ENCODE measurements around the gene PHLDB1. TPM values are rescaled to one million over a fixed set of nuclear protein-coding genes. Genes with fewer than 3 reads are reported as not detected.

The PHLDB1 gene
- total RNA-seq, 1 donor from 2014 or later = 35.7 TPM

GRCh38 chr11:118694771-118695170 lies 87.4 kb downstream of the PHLDB1 start:
- Histone ChIP-seq H3K4me3 (no peak overlapping the region), H3K4me2 (no peak overlapping the region), H3K4me1 (no peaks in the 10 kb centered on the region), H4K20me1 (ENCODE audit: low read depth) (no peaks in the 10 kb centered on the region), H3F3A (ENCODE audit: low read depth) (peaks cover 8% of the 10 kb centered on the region), H3K36me3 (no peaks in the 10 kb centered on the region), H3K9me3 (ENCODE audit: low read depth) (no peaks in the 10 kb centered on the region), H3K27ac (no peak overlapping the region), H3K27me3 (no peaks in the 10 kb centered on the region), H3K9ac (no peak overlapping the region), H2AFZ (replicated peaks) (no peak overlapping the region), H3K79me2 (ENCODE audit: low read depth) (no peaks in the 10 kb centered on the region)
- Mint-ChIP-seq H3K4me1 (peaks cover 9% of the 10 kb centered on the region), H3K36me3 (no peaks in the 10 kb centered on the region), H3K27me3 (ENCODE audit: insufficient read depth, low read depth) (peaks cover 4% of the 10 kb centered on the region), H3K27ac (no peak overlapping the region), H3K9me3 (no peaks in the 10 kb centered on the region), H3K4me3 (no peak overlapping the region)
- TF ChIP-seq, protein P1, sequence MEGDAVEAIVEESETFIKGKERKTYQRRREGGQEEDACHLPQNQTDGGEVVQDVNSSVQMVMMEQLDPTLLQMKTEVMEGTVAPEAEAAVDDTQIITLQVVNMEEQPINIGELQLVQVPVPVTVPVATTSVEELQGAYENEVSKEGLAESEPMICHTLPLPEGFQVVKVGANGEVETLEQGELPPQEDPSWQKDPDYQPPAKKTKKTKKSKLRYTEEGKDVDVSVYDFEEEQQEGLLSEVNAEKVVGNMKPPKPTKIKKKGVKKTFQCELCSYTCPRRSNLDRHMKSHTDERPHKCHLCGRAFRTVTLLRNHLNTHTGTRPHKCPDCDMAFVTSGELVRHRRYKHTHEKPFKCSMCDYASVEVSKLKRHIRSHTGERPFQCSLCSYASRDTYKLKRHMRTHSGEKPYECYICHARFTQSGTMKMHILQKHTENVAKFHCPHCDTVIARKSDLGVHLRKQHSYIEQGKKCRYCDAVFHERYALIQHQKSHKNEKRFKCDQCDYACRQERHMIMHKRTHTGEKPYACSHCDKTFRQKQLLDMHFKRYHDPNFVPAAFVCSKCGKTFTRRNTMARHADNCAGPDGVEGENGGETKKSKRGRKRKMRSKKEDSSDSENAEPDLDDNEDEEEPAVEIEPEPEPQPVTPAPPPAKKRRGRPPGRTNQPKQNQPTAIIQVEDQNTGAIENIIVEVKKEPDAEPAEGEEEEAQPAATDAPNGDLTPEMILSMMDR (IDR thresholded peaks at IDR 0.05) = no peak
- TF ChIP-seq EZH2phosphoT487 (IDR thresholded peaks at IDR 0.05) = no peak
- no peak for DNase-seq (ENCODE audit: low spot score)

DNA sequence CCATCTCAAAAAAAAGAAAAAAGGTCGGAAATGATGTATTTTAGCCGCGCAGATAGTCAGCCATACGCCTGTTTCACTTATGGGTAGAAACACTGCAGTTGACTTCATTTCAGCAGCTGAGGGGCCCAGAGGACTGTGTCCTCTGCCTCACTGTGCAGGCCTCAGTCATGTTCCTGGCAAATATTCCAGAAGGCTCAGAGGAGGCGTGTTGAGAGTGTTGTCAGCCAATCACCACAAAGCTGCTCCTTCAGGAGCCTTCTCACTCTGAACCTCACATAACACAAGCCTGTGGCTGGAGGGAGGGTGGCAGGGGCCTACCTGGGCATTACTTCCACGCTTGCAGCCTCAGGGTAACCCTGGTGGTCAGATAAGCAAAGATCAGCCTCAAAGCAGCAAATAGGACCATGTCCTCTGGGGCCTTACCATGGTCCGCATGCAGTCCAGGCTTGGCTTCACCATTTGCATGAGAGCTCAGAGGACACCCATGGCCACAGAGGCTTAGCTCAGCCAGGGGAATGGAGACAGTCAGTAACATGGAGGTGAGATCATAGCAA lies 89.3 kb downstream of the PHLDB1 start:
- H2AFZ ChIP-seq (replicated peaks) = no peak overlapping the region
- no peak overlapping the region for H3K4me3 ChIP-seq
- no peaks in the 10 kb centered on the region for H3K36me3 Mint-ChIP-seq
- peaks cover 8% of the 10 kb centered on the region for H3F3A ChIP-seq (ENCODE audit: low read depth)
- H3K27me3 ChIP-seq = no peaks in the 10 kb centered on the region
- H3K36me3 ChIP-seq = no peaks in the 10 kb centered on the region
- H3K27ac Mint-ChIP-seq = peak overlapping the region; percentile 34
- TF ChIP-seq EZH2 (IDR thresholded peaks at IDR 0.05) (no peak), EZH2phosphoT487 (IDR thresholded peaks at IDR 0.05) (no peak)
- TF ChIP-seq, protein P1 (IDR thresholded peaks at IDR 0.05) = no peak
- H3K9me3 ChIP-seq (ENCODE audit: low read depth) = no peaks in the 10 kb centered on the region
- no peaks in the 10 kb centered on the region for H3K79me2 ChIP-seq (ENCODE audit: low read depth)
- H3K9me3 Mint-ChIP-seq = peaks cover 3% of the 10 kb centered on the region
- no peak overlapping the region for H3K4me2 ChIP-seq
- H4K20me1 ChIP-seq (ENCODE audit: low read depth) = no peaks in the 10 kb centered on the region
- no peak for DNase-seq (ENCODE audit: low spot score)
- peaks cover 2% of the 10 kb centered on the region for H3K4me1 Mint-ChIP-seq
- H3K27ac ChIP-seq = no peak overlapping the region
- H3K27me3 Mint-ChIP-seq (ENCODE audit: insufficient read depth, low read depth) = peaks cover 4% of the 10 kb centered on the region
- H3K4me1 ChIP-seq = no peaks in the 10 kb centered on the region
- no peak overlapping the region for H3K4me3 Mint-ChIP-seq
- H3K9ac ChIP-seq = no peak overlapping the region

DNA sequence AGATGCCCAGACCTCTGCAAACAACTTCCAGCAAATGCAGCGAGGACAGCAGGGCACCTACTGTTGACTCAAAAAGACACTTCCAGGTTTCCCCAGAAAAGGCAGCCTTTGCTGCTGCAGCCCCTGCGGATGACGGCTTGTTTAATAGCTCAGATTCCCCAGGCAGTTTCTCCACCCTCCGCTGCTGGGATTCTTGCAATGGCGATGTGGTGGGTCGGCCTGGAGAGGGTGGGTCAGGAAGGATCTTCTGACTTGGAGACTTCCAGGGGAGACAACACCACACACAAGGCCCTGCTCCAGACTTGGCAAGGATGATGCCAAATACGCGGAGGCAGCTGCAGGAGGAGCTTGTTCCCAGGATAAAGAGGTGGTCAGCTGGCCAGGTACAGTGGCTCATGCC lies 89.9 kb downstream of the PHLDB1 start:
- Histone ChIP-seq H3K4me1 (no peaks in the 10 kb centered on the region), H3K79me2 (ENCODE audit: low read depth) (no peaks in the 10 kb centered on the region), H3K36me3 (no peaks in the 10 kb centered on the region), H3K27me3 (no peaks in the 10 kb centered on the region), H2AFZ (replicated peaks) (no peak overlapping the region), H3F3A (ENCODE audit: low read depth) (peaks cover 8% of the 10 kb centered on the region), H3K9ac (no peak overlapping the region), H3K27ac (no peak overlapping the region), H3K4me3 (no peak overlapping the region), H4K20me1 (ENCODE audit: low read depth) (no peaks in the 10 kb centered on the region), H3K9me3 (ENCODE audit: low read depth) (no peaks in the 10 kb centered on the region), H3K4me2 (no peak overlapping the region)
- DNase-seq (ENCODE audit: low spot score) = no peak
- Mint-ChIP-seq H3K4me1 (peaks cover 2% of the 10 kb centered on the region), H3K4me3 (no peak overlapping the region), H3K36me3 (no peaks in the 10 kb centered on the region), H3K9me3 (peaks cover 3% of the 10 kb centered on the region), H3K27ac (no peak overlapping the region), H3K27me3 (ENCODE audit: insufficient read depth, low read depth) (no peaks in the 10 kb centered on the region)
- no peak for TF ChIP-seq EZH2 (IDR thresholded peaks at IDR 0.05)
- no peak for TF ChIP-seq EZH2phosphoT487 (IDR thresholded peaks at IDR 0.05)
- TF ChIP-seq, protein P1 (IDR thresholded peaks at IDR 0.05) = no peak

Measured in neural progenitor cell (in vitro differentiated cells).